MCF 10A (cell line): ENCODE measurements around the gene TRIB2. TPM values are rescaled to one million over a fixed set of nuclear protein-coding genes. Genes with fewer than 3 reads are reported as not detected.

ENCODE experiments used
- BruUV-seq: library from RNA; stranded (reverse); fragments of 400-500 nt; replicated peaks from 2 replicates; lab custom pipeline; 2021; lab: Mats Ljungman, UMichigan
- CTCF ChIA-PET: fragments of 300-600 bp; sonication (Branson Sonifier 250); formaldehyde crosslinking; extraction: SDS; loops from one replicate; lab custom pipeline; 2021; ENCODE audit warnings: antibody characterized with exemption, inconsistent platforms; lab: Yijun Ruan, JAX
- POLR2A ChIA-PET: fragments of 300-600, 350-650 bp; sonication (Branson Sonifier 250); formaldehyde crosslinking; extraction: SDS; loops from one replicate; lab custom pipeline; 2020; ENCODE audit warnings: antibody characterized with exemption, inconsistent platforms; lab: Yijun Ruan, JAX
- DNase-seq: peaks from one replicate; pipeline ENCODE4 v3.0.0-alpha.2; 2018; ENCODE audit not compliant: unreplicated experiment
- H3K27ac Mint-ChIP-seq: one replicate; pipeline ENCODE4 v1.8.0; 2022; ENCODE audit warnings: mild to moderate bottlenecking, low read depth, mixed read lengths; ENCODE audit not compliant: unreplicated experiment
- H3K27me3 Mint-ChIP-seq: one replicate; pipeline ENCODE4 v1.8.0; 2022; ENCODE audit warnings: mixed read lengths; ENCODE audit not compliant: insufficient read depth, unreplicated experiment
- H3K36me3 Mint-ChIP-seq: one replicate; pipeline ENCODE4 v1.8.0; 2022; ENCODE audit warnings: mild to moderate bottlenecking, moderate library complexity, mixed read lengths; ENCODE audit not compliant: insufficient read depth, unreplicated experiment
- H3K4me1 Mint-ChIP-seq: one replicate; pipeline ENCODE4 v1.8.0; 2022; ENCODE audit warnings: mixed read lengths; ENCODE audit not compliant: insufficient read depth, unreplicated experiment
- H3K4me3 Mint-ChIP-seq: one replicate; pipeline ENCODE4 v1.8.0; 2022; ENCODE audit warnings: mild to moderate bottlenecking, moderate library complexity, mixed read lengths; ENCODE audit not compliant: unreplicated experiment
- H3K9me3 Mint-ChIP-seq: one replicate; pipeline ENCODE4 v1.8.0; 2022; ENCODE audit warnings: mixed read lengths; ENCODE audit not compliant: unreplicated experiment
- intact Hi-C: fragments of 100-400 bp; cut with micrococcal nuclease; formaldehyde crosslinking; loops from 2 replicates; pipeline ENCODE4 v1.14.1; 2022
- total RNA-seq: library from RNA; stranded (reverse); gene quantifications from 2 replicates; pipeline ENCODE4 v1.2.3, GENCODE V29; 2022
- TF ChIP-seq, protein P1 (sequence below): fragments of 200-600 bp; IDR thresholded peaks from one replicate; pipeline ENCODE4 v1.8.0; 2022; ENCODE audit warnings: antibody characterized with exemption, mild to moderate bottlenecking; ENCODE audit not compliant: unreplicated experiment

The TRIB2 gene
- total RNA-seq, 1 experiment from 2014 or later = 12.9 TPM

GRCh38 chr2:12764075-12764730 is 47.5 kb downstream of the TRIB2 start:
- POLR2A ChIA-PET = no interaction called here

GRCh38 chr2:12764849-12765605 is 48.3 kb downstream of the TRIB2 start:
- Mint-ChIP-seq H3K9me3 (no peaks in the 10 kb centered on the region), H3K27me3 (peaks cover 22% of the 10 kb centered on the region), H3K4me3 (no peak overlapping the region), H3K4me1 (no peaks in the 10 kb centered on the region), H3K27ac (no peak overlapping the region), H3K36me3 (no peaks in the 10 kb centered on the region)
- ChIA-PET POLR2A (no interaction called here), CTCF (no interaction called here)
- BruUV-seq = no TSS peak
- TF ChIP-seq, protein P1, sequence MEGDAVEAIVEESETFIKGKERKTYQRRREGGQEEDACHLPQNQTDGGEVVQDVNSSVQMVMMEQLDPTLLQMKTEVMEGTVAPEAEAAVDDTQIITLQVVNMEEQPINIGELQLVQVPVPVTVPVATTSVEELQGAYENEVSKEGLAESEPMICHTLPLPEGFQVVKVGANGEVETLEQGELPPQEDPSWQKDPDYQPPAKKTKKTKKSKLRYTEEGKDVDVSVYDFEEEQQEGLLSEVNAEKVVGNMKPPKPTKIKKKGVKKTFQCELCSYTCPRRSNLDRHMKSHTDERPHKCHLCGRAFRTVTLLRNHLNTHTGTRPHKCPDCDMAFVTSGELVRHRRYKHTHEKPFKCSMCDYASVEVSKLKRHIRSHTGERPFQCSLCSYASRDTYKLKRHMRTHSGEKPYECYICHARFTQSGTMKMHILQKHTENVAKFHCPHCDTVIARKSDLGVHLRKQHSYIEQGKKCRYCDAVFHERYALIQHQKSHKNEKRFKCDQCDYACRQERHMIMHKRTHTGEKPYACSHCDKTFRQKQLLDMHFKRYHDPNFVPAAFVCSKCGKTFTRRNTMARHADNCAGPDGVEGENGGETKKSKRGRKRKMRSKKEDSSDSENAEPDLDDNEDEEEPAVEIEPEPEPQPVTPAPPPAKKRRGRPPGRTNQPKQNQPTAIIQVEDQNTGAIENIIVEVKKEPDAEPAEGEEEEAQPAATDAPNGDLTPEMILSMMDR = no peak
- intact Hi-C loops = no loop called here
- DNase-seq = no peak

More at GRCh38 chr2:12764075-12764730, 47.5 kb downstream of the TRIB2 start:
- TF ChIP-seq, protein P1 = no peak
- Mint-ChIP-seq H3K27me3 (peaks cover 14% of the 10 kb centered on the region), H3K36me3 (no peaks in the 10 kb centered on the region), H3K27ac (no peak overlapping the region), H3K4me1 (peaks cover 4% of the 10 kb centered on the region), H3K9me3 (no peaks in the 10 kb centered on the region), H3K4me3 (no peak overlapping the region)
- DNase-seq = peak; percentile 41
- CTCF ChIA-PET = no interaction called here
- intact Hi-C loops = no loop called here
- BruUV-seq = no TSS peak

- no peaks in the 10 kb centered on the region for H3K4me1 Mint-ChIP-seq
- ChIA-PET POLR2A (no interaction called here), CTCF (no interaction called here)
- H3K9me3 Mint-ChIP-seq = no peaks in the 10 kb centered on the region
- H3K4me3 Mint-ChIP-seq = no peak overlapping the region
- TF ChIP-seq, protein P1 = no peak
- H3K36me3 Mint-ChIP-seq = no peaks in the 10 kb centered on the region
- intact Hi-C loops = no loop called here
- H3K27me3 Mint-ChIP-seq = peaks cover 33% of the 10 kb centered on the region
- BruUV-seq = no TSS peak
- no peak for DNase-seq
- no peak overlapping the region for H3K27ac Mint-ChIP-seq
These were observed 49.7 kb downstream of the TRIB2 start for GRCh38 chr2:12766421-12766879.

- Mint-ChIP-seq H3K36me3 (no peaks in the 10 kb centered on the region), H3K27ac (no peak overlapping the region), H3K4me1 (no peaks in the 10 kb centered on the region), H3K9me3 (no peaks in the 10 kb centered on the region), H3K4me3 (no peak overlapping the region), H3K27me3 (peaks cover 34% of the 10 kb centered on the region)
- TF ChIP-seq, protein P1 = no peak
- ChIA-PET CTCF (interaction anchor here (0.6 to 0.7 kb wide), 2 partner anchors 23 to 157 kb away, joined by 3 read pairs; no protein-coding TSS in a partner anchor), POLR2A (no interaction called here)
- intact Hi-C loops = no loop called here
- no peak for DNase-seq
- BruUV-seq = no TSS peak
These were observed 50.8 kb downstream of the TRIB2 start for GRCh38 chr2:12767541-12767940.
